Caco-2 (cell line): Measurements from ENCODE around the gene CDC42SE2. TPM values are rescaled to one million over a fixed set of nuclear protein-coding genes. Genes with fewer than 3 reads are reported as not detected.

Source experiments
- BruUV-seq: library from RNA; stranded (reverse); fragments of 400-500 nt; replicated peaks from 2 replicates; lab custom pipeline; 2021; lab: Mats Ljungman, UMichigan
- CTCF ChIA-PET: fragments of 300-600 bp; sonication (Branson Sonifier 250); formaldehyde crosslinking; loops from one replicate; lab custom pipeline; 2022; ENCODE audit warnings: antibody characterized with exemption; lab: Charles Lee
- POLR2A ChIA-PET: fragments of 300-600 bp; sonication (Branson Sonifier 250); formaldehyde crosslinking; loops from one replicate; lab custom pipeline; 2022; ENCODE audit warnings: antibody characterized with exemption; lab: Charles Lee
- DNase-seq, 2 experiments: peaks; one replicate each; pipeline versions ENCODE4 v3.0.0 to v3.0.0-alpha.2; 2020 to 2022
- H3K27me3 ChIP-seq: replicated peaks from 2 replicates; pipeline ENCODE4 v1.6.0; 2011; ENCODE audit warnings: low read length; ENCODE audit not compliant: control insufficient read depth, insufficient read depth
- H3K36me3 ChIP-seq: 2 replicates; pipeline ENCODE4 v1.5.1; 2011; ENCODE audit warnings: low read length; ENCODE audit not compliant: control insufficient read depth, insufficient read depth
- H3K4me1 ChIP-seq: fragments of 250-450 bp; sonication (Bioruptor Pico); 2 replicates; pipeline ENCODE4 v1.5.1; 2020; ENCODE audit warnings: mild to moderate bottlenecking
- H3K4me3 ChIP-seq: 2 replicates; pipeline ENCODE4 v1.5.1; 2011; ENCODE audit warnings: low read depth, mild to moderate bottlenecking, control low read depth, low read length
- H3K9me3 ChIP-seq: fragments of 250-450 bp; sonication (Bioruptor Pico); 2 replicates; pipeline ENCODE4 v1.5.1; 2020; ENCODE audit warnings: mild to moderate bottlenecking, moderate library complexity
- H3K27ac Mint-ChIP-seq: one replicate; pipeline ENCODE4 v1.8.0; 2022; ENCODE audit warnings: mixed read lengths; ENCODE audit not compliant: unreplicated experiment
- H3K27me3 Mint-ChIP-seq: one replicate; pipeline ENCODE4 v1.8.0; 2022; ENCODE audit warnings: mixed read lengths; ENCODE audit not compliant: insufficient read depth, unreplicated experiment
- H3K36me3 Mint-ChIP-seq: one replicate; pipeline ENCODE4 v1.8.0; 2022; ENCODE audit warnings: mild to moderate bottlenecking, mixed read lengths; ENCODE audit not compliant: insufficient read depth, unreplicated experiment
- H3K4me1 Mint-ChIP-seq: one replicate; pipeline ENCODE4 v1.8.0; 2022; ENCODE audit warnings: low read depth, mixed read lengths; ENCODE audit not compliant: unreplicated experiment
- H3K4me3 Mint-ChIP-seq: one replicate; pipeline ENCODE4 v1.8.0; 2022; ENCODE audit warnings: mild to moderate bottlenecking, moderate library complexity, mixed read lengths; ENCODE audit not compliant: unreplicated experiment
- H3K9me3 Mint-ChIP-seq: one replicate; pipeline ENCODE4 v1.8.0; 2022; ENCODE audit warnings: mixed read lengths; ENCODE audit not compliant: unreplicated experiment
- intact Hi-C: fragments of 100-400 bp; cut with micrococcal nuclease; formaldehyde crosslinking; loops from one replicate; pipeline ENCODE4 v1.10.0; 2022; ENCODE audit not compliant: unreplicated experiment
- total RNA-seq: library from RNA; stranded (reverse); gene quantifications from 2 replicates; pipeline ENCODE4 v1.2.3, GENCODE V29; 2022
- TF ChIP-seq, protein P1 (sequence below), 2 experiments: fragments of 200-600 bp in 1 of 2; IDR thresholded peaks; 1 replicate in 1 of 2; 2 replicates in 1 of 2; pipeline versions ENCODE4 v1.5.1 to v1.8.0; 2011 to 2022; ENCODE audit warnings: antibody characterized with exemption in 1 of 2, control low read depth in 1 of 2, inconsistent platforms in 1 of 2, low read depth in 1 of 2, low read length in 1 of 2, mild to moderate bottlenecking in 1 of 2, moderate library complexity in 1 of 2; ENCODE audit not compliant: insufficient read depth in 1 of 2, severe bottlenecking in 1 of 2, unreplicated experiment in 1 of 2

CDC42SE2 gene
- total RNA-seq, 1 experiment from 2014 or later = 39.4 TPM

DNA sequence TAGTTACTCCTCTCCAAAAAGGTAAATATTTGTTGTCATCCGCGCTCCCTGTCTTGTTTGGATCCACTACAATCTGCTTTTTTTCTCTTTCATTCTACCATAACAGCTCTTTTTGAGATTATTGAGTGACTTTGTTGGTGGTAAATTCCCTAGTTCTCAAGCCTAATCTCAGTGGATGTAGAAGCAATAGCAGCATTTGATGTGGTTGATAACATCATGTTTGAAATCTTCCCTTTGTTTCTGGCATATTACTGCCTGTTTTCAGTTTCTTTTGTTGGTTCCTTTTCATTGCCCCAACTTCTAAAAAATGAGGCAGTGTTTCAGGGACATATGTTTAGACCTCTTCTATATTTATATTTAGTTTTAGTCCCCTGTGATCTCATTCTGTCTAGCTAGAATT lies 8.9 kb downstream of the CDC42SE2 start:
- H3K36me3 Mint-ChIP-seq = peaks cover 14% of the 10 kb centered on the region
- H3K4me1 ChIP-seq = peaks cover 5% of the 10 kb centered on the region; the same call in 1 of the 2 replicates
- intact Hi-C loops = no loop called here
- no peaks in the 10 kb centered on the region for H3K27me3 Mint-ChIP-seq
- peaks cover under 1% of the 10 kb centered on the region; the same call in 1 of the 2 replicates for H3K9me3 ChIP-seq
- no peak for DNase-seq
- H3K4me3 Mint-ChIP-seq = no peak overlapping the region
- H3K27me3 ChIP-seq = no peaks in the 10 kb centered on the region
- no TSS peak for BruUV-seq
- H3K4me3 ChIP-seq = no peak overlapping the region
- TF ChIP-seq, protein P1, sequence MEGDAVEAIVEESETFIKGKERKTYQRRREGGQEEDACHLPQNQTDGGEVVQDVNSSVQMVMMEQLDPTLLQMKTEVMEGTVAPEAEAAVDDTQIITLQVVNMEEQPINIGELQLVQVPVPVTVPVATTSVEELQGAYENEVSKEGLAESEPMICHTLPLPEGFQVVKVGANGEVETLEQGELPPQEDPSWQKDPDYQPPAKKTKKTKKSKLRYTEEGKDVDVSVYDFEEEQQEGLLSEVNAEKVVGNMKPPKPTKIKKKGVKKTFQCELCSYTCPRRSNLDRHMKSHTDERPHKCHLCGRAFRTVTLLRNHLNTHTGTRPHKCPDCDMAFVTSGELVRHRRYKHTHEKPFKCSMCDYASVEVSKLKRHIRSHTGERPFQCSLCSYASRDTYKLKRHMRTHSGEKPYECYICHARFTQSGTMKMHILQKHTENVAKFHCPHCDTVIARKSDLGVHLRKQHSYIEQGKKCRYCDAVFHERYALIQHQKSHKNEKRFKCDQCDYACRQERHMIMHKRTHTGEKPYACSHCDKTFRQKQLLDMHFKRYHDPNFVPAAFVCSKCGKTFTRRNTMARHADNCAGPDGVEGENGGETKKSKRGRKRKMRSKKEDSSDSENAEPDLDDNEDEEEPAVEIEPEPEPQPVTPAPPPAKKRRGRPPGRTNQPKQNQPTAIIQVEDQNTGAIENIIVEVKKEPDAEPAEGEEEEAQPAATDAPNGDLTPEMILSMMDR (IDR thresholded peaks at IDR 0.05; ENCODE audit: insufficient read depth in 1 of 2, low read depth in 1 of 2, low read length in 1 of 2, severe bottlenecking in 1 of 2, unreplicated experiment in 1 of 2) = no peak
- ChIA-PET CTCF (no interaction called here), POLR2A (interaction anchor here (0.6 kb wide), 1 partner anchor 245 kb away, joined by 3 read pairs; no protein-coding TSS in a partner anchor)
- H3K27ac Mint-ChIP-seq = no peak overlapping the region
- peaks cover 24% of the 10 kb centered on the region for H3K4me1 Mint-ChIP-seq
- no peaks in the 10 kb centered on the region for H3K9me3 Mint-ChIP-seq
- no peaks in the 10 kb centered on the region for H3K36me3 ChIP-seq

DNA sequence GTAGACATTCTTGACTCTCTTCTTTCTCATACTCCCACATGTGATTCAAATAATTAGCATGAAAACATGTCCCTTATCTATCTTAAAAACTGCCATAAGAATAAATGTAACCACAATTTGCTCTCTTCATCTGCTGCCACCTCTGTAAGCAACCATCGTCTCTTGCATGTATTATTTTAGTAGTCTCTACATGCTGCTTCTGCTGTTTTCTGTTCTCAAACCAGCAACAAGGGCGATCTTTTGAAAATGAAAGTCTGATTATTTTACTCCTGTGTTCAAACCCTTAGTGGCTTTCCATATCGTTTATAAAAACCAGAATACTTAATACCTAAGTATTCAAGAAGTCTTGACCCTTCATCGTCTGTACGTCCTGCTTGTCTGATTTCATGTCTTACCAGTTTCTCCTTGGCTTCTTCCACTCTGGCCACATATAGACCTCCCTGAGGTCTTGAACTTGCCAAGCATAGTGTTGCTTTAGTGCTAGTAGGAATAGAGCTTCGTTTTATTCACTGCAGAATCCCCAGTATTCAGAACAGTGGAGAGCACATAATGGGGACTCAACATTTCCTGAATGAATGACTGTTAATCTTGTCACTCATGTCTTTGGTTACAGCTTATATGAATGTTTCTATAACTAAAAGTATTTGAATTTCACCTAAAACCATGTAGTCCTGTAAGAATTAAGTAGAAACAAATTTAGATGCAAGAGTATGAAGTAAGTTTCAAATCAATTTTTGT lies 10.6 kb downstream of the CDC42SE2 start:
- no peak overlapping the region for H3K4me3 ChIP-seq
- TF ChIP-seq, protein P1 (IDR thresholded peaks at IDR 0.05; ENCODE audit: insufficient read depth in 1 of 2, low read depth in 1 of 2, low read length in 1 of 2, severe bottlenecking in 1 of 2, unreplicated experiment in 1 of 2) = no peak
- H3K4me3 Mint-ChIP-seq = no peak overlapping the region
- BruUV-seq = no TSS peak
- H3K36me3 Mint-ChIP-seq = peaks cover 32% of the 10 kb centered on the region
- no peaks in the 10 kb centered on the region for H3K27me3 Mint-ChIP-seq
- ChIA-PET POLR2A (no interaction called here), CTCF (no interaction called here)
- no peaks in the 10 kb centered on the region for H3K36me3 ChIP-seq
- DNase-seq = no peak
- intact Hi-C loops = no loop called here
- H3K4me1 Mint-ChIP-seq = peaks cover 27% of the 10 kb centered on the region
- peaks cover 5% of the 10 kb centered on the region; the same call in 1 of the 2 replicates for H3K4me1 ChIP-seq
- no peaks in the 10 kb centered on the region for H3K9me3 Mint-ChIP-seq
- peaks cover 11% of the 10 kb centered on the region for H3K9me3 ChIP-seq
- H3K27ac Mint-ChIP-seq = no peak overlapping the region
- no peaks in the 10 kb centered on the region for H3K27me3 ChIP-seq

GRCh38 chr5:131276072-131276471 lies 12.2 kb downstream of the CDC42SE2 start:
- BruUV-seq = no TSS peak
- H3K4me3 Mint-ChIP-seq = no peak overlapping the region
- H3K27me3 Mint-ChIP-seq = no peaks in the 10 kb centered on the region
- Histone ChIP-seq H3K4me3 (no peak overlapping the region), H3K4me1 (peaks cover 8% of the 10 kb centered on the region), H3K27me3 (no peaks in the 10 kb centered on the region), H3K36me3 (no peaks in the 10 kb centered on the region), H3K9me3 (peaks cover 11% of the 10 kb centered on the region)
- H3K27ac Mint-ChIP-seq = no peak overlapping the region
- TF ChIP-seq, protein P1 (IDR thresholded peaks at IDR 0.05; ENCODE audit: insufficient read depth in 1 of 2, low read depth in 1 of 2, low read length in 1 of 2, severe bottlenecking in 1 of 2, unreplicated experiment in 1 of 2) = no peak
- POLR2A ChIA-PET = no interaction called here
- H3K4me1 Mint-ChIP-seq = peaks cover 25% of the 10 kb centered on the region
- no peaks in the 10 kb centered on the region for H3K9me3 Mint-ChIP-seq
- CTCF ChIA-PET = no interaction called here
- H3K36me3 Mint-ChIP-seq = peaks cover 39% of the 10 kb centered on the region
- DNase-seq = no peak
- intact Hi-C loops = no loop called here
